ENCODE results near the gene MTM1.

The MTM1 gene

GRCh38 chrX:150642423-150642822 is 74.0 kb downstream of the MTM1 start:
- no peaks in the 10 kb centered on the region for H4K20me1 ChIP-seq (ENCODE audit: insufficient read depth, low read length, poor library complexity, severe bottlenecking)
- H3K9ac ChIP-seq (ENCODE audit: low read depth, low read length, poor library complexity, severe bottlenecking), result no peak overlapping the region
- no peaks in the 10 kb centered on the region for H3K9me2 ChIP-seq (replicated peaks; ENCODE audit: low read depth, low read length)
- H3K36me3 ChIP-seq (ENCODE audit: insufficient read depth, low read length), result peaks cover 12% of the 10 kb centered on the region; the same call in 1 of the 2 replicates
- H3F3A ChIP-seq (ENCODE audit: low read depth), result no peaks in the 10 kb centered on the region
- no peaks in the 10 kb centered on the region for H3K79me2 ChIP-seq (ENCODE audit: insufficient read depth, low read length)
- TF ChIP-seq EZH2phosphoT487 (IDR thresholded peaks at IDR 0.05; ENCODE audit: borderline replicate concordance) (no peak), CTCF (conservative IDR thresholded peaks at IDR 0.05; ENCODE audit: low read length) (no peak)
- no peaks in the 10 kb centered on the region for H3K4me1 ChIP-seq (ENCODE audit: insufficient read depth, low read length, poor library complexity, severe bottlenecking)
- H3K4me2 ChIP-seq (ENCODE audit: low read depth, low read length, poor library complexity, severe bottlenecking), result no peak overlapping the region
- H3K9me3 ChIP-seq (ENCODE audit: insufficient read depth, low read depth, low read length), result no peaks in the 10 kb centered on the region
- H2AFZ ChIP-seq (ENCODE audit: low read length), result no peak overlapping the region
- H3K4me3 ChIP-seq (ENCODE audit: low read length, poor library complexity, severe bottlenecking), result no peak overlapping the region
- no peaks in the 10 kb centered on the region for H3K27me3 ChIP-seq (ENCODE audit: insufficient read depth, low read length, poor library complexity, severe bottlenecking)

GRCh38 chrX:150643271-150643670 is 74.8 kb downstream of the MTM1 start:
- no peaks in the 10 kb centered on the region for H3F3A ChIP-seq (ENCODE audit: low read depth)
- no peak overlapping the region for H3K9ac ChIP-seq (ENCODE audit: low read depth, low read length, poor library complexity, severe bottlenecking)
- no peak overlapping the region for H2AFZ ChIP-seq (ENCODE audit: low read length)
- TF ChIP-seq CTCF (conservative IDR thresholded peaks at IDR 0.05; ENCODE audit: low read length) (peak; percentile 37), EZH2phosphoT487 (IDR thresholded peaks at IDR 0.05; ENCODE audit: borderline replicate concordance) (no peak)
- H3K4me1 ChIP-seq (ENCODE audit: insufficient read depth, low read length, poor library complexity, severe bottlenecking), result no peaks in the 10 kb centered on the region
- H3K79me2 ChIP-seq (ENCODE audit: insufficient read depth, low read length), result no peaks in the 10 kb centered on the region
- no peaks in the 10 kb centered on the region for H3K9me3 ChIP-seq (ENCODE audit: insufficient read depth, low read depth, low read length)
- no peaks in the 10 kb centered on the region for H3K27me3 ChIP-seq (ENCODE audit: insufficient read depth, low read length, poor library complexity, severe bottlenecking)
- peaks cover 12% of the 10 kb centered on the region; the same call in 1 of the 2 replicates for H3K36me3 ChIP-seq (ENCODE audit: insufficient read depth, low read length)
- no peaks in the 10 kb centered on the region for H4K20me1 ChIP-seq (ENCODE audit: insufficient read depth, low read length, poor library complexity, severe bottlenecking)
- H3K4me3 ChIP-seq (ENCODE audit: low read length, poor library complexity, severe bottlenecking), result no peak overlapping the region
- no peaks in the 10 kb centered on the region for H3K9me2 ChIP-seq (replicated peaks; ENCODE audit: low read depth, low read length)
- H3K4me2 ChIP-seq (ENCODE audit: low read depth, low read length, poor library complexity, severe bottlenecking), result no peak overlapping the region

GRCh38 chrX:150643958-150644357 is 75.5 kb downstream of the MTM1 start:
- Histone ChIP-seq H3K36me3 (ENCODE audit: insufficient read depth, low read length) (peaks cover 12% of the 10 kb centered on the region; the same call in 1 of the 2 replicates), H3K27me3 (ENCODE audit: insufficient read depth, low read length, poor library complexity, severe bottlenecking) (no peaks in the 10 kb centered on the region), H3K9me2 (replicated peaks; ENCODE audit: low read depth, low read length) (no peaks in the 10 kb centered on the region), H3K9ac (ENCODE audit: low read depth, low read length, poor library complexity, severe bottlenecking) (no peak overlapping the region), H3K9me3 (ENCODE audit: insufficient read depth, low read depth, low read length) (no peaks in the 10 kb centered on the region), H3K4me2 (ENCODE audit: low read depth, low read length, poor library complexity, severe bottlenecking) (no peak overlapping the region), H3F3A (ENCODE audit: low read depth) (no peaks in the 10 kb centered on the region), H3K4me1 (ENCODE audit: insufficient read depth, low read length, poor library complexity, severe bottlenecking) (no peaks in the 10 kb centered on the region), H4K20me1 (ENCODE audit: insufficient read depth, low read length, poor library complexity, severe bottlenecking) (no peaks in the 10 kb centered on the region), H3K4me3 (ENCODE audit: low read length, poor library complexity, severe bottlenecking) (no peak overlapping the region), H2AFZ (ENCODE audit: low read length) (no peak overlapping the region), H3K79me2 (ENCODE audit: insufficient read depth, low read length) (no peaks in the 10 kb centered on the region)
- TF ChIP-seq EZH2phosphoT487 (IDR thresholded peaks at IDR 0.05; ENCODE audit: borderline replicate concordance), result no peak

GRCh38 chrX:150644422-150644821 is 76.0 kb downstream of the MTM1 start:
- H3K4me3 ChIP-seq (ENCODE audit: low read length, poor library complexity, severe bottlenecking), result no peak overlapping the region
- peaks cover 12% of the 10 kb centered on the region; the same call in 1 of the 2 replicates for H3K36me3 ChIP-seq (ENCODE audit: insufficient read depth, low read length)
- no peak overlapping the region for H3K4me2 ChIP-seq (ENCODE audit: low read depth, low read length, poor library complexity, severe bottlenecking)
- no peak overlapping the region for H2AFZ ChIP-seq (ENCODE audit: low read length)
- no peak overlapping the region for H3K9ac ChIP-seq (ENCODE audit: low read depth, low read length, poor library complexity, severe bottlenecking)
- no peaks in the 10 kb centered on the region for H3K9me3 ChIP-seq (ENCODE audit: insufficient read depth, low read depth, low read length)
- H3K9me2 ChIP-seq (replicated peaks; ENCODE audit: low read depth, low read length), result no peaks in the 10 kb centered on the region
- no peaks in the 10 kb centered on the region for H3F3A ChIP-seq (ENCODE audit: low read depth)
- TF ChIP-seq CTCF (conservative IDR thresholded peaks at IDR 0.05; ENCODE audit: low read length) (no peak), EZH2phosphoT487 (IDR thresholded peaks at IDR 0.05; ENCODE audit: borderline replicate concordance) (no peak)
- no peaks in the 10 kb centered on the region for H3K27me3 ChIP-seq (ENCODE audit: insufficient read depth, low read length, poor library complexity, severe bottlenecking)
- no peaks in the 10 kb centered on the region for H3K4me1 ChIP-seq (ENCODE audit: insufficient read depth, low read length, poor library complexity, severe bottlenecking)
- no peaks in the 10 kb centered on the region for H3K79me2 ChIP-seq (ENCODE audit: insufficient read depth, low read length)
- H4K20me1 ChIP-seq (ENCODE audit: insufficient read depth, low read length, poor library complexity, severe bottlenecking), result no peaks in the 10 kb centered on the region
